ENCODE measurements around the gene ERICH6B.

ERICH6B gene

DNA sequence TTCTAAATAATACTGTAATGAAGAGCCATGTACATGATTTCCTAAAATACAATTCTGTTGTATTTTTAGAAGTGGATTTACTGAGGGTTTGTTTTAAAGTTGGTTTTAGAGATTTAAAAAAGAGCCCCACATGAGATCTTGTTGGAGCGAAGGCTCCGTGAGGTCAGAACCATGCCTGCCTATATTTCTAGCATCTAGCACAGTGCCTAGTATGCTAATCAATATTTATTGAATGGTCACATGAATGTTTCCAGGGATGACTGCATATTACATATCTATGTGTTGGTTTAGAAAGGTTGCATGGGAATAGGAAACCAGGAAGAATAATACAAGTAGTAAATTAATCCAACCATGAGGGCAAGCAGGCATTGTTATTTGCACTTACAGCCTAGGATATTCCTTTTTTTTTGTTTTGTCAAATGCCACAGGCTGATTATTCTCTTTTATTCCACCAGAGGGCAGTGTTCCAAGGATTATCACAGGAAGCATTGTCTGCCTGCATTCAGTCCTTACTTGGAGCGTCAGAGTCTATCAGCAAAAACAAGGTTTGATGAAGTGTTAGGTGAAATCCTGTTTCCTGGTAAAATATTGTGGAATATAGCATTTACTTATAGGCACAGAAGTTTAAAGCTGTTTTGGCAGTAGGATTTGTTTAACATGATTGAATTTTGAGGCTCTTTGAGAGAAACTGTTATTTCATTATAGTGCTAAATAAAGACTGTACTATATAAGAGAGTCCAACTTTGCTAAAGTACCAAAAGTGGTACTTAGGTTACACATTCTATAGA lies 104.0 kb downstream of the ERICH6B start:
- Histone ChIP-seq H3K4me1 (ENCODE audit: control insufficient read depth, insufficient read depth, low read length) (no peaks in the 10 kb centered on the region), H3K36me3 (ENCODE audit: control insufficient read depth, insufficient read depth, low read length) (peaks cover 12% of the 10 kb centered on the region), H3K9me3 (ENCODE audit: control insufficient read depth, insufficient read depth, low read length) (no peaks in the 10 kb centered on the region), H3K4me3 (ENCODE audit: low read depth, low read length) (no peak overlapping the region), H3K27me3 (ENCODE audit: control insufficient read depth, insufficient read depth, low read length) (no peaks in the 10 kb centered on the region), H3K9ac (ENCODE audit: low read depth, low read length) (no peak overlapping the region)

DNA sequence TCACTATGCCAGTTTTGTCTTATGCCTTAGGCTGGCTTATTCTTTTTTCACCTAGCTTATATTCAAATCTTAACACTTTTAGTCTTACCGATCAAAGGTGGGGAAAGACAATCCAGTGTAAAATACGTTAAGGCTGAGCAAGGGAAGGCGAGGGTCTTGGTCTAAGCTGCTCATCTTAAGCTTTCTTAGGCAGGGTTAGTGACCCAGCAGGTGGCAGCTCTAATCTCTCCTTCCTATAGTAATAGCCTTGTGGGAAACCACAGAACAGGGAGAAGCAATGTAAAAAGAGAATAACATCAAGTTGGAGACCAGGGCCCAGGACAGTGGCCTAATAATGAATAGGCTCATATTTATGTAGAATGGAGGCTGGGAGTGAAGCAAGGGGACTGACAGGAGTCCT lies 104.9 kb downstream of the ERICH6B start:
- H3K9me3 ChIP-seq (ENCODE audit: control insufficient read depth, insufficient read depth, low read length): no peaks in the 10 kb centered on the region
- H3K27me3 ChIP-seq (ENCODE audit: control insufficient read depth, insufficient read depth, low read length): no peaks in the 10 kb centered on the region
- peaks cover 13% of the 10 kb centered on the region for H3K36me3 ChIP-seq (ENCODE audit: control insufficient read depth, insufficient read depth, low read length)
- H3K4me3 ChIP-seq (ENCODE audit: low read depth, low read length): no peak overlapping the region
- H3K9ac ChIP-seq (ENCODE audit: low read depth, low read length): no peak overlapping the region
- H3K4me1 ChIP-seq (ENCODE audit: control insufficient read depth, insufficient read depth, low read length): no peaks in the 10 kb centered on the region

DNA sequence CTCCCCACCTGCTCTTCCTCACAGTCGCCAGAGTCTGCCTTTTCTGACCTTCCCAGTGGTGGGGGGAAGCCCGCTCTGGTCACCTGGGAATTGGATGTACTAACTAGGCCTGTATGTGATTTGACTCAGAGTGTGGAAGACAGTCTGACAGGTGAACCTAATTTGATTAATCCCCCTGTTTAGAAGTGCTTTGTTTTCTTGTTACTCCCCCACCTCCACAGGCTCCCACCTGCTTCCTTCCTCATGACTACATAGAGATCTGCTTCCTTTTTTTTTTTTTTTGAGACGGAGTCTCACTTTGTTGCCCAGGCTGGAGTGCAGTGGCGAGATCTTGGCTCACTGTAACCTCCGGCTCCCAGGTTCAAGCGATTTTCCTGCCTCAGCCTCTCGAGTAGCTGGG lies 106.8 kb downstream of the ERICH6B start:
- Histone ChIP-seq H3K27me3 (ENCODE audit: control insufficient read depth, insufficient read depth, low read length) (no peaks in the 10 kb centered on the region), H3K36me3 (ENCODE audit: control insufficient read depth, insufficient read depth, low read length) (peaks cover 17% of the 10 kb centered on the region)

DNA sequence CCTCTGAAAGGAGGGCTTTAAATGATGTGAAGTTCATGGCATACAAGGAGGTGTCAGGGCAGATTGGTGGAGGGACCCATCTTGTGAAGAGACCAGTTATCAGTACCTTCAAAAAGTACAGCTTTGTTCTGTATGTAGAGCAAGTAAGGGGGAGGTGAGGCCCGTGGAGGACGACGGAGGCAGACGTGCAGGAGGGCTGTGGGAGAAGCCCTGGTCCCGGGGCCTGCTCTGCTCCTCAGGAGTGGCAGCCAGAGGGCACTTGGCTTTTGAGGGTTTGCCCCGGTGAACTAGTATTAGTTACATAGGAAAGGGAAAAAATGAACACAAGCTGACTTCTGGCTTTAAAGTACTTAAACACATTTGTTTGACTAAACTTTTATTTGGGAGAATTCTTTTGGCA lies 108.7 kb downstream of the ERICH6B start:
- Histone ChIP-seq H3K4me1 (ENCODE audit: control insufficient read depth, insufficient read depth, low read length) (no peaks in the 10 kb centered on the region), H3K4me3 (ENCODE audit: low read depth, low read length) (no peak overlapping the region), H3K27me3 (ENCODE audit: control insufficient read depth, insufficient read depth, low read length) (no peaks in the 10 kb centered on the region), H3K36me3 (ENCODE audit: control insufficient read depth, insufficient read depth, low read length) (peaks cover 15% of the 10 kb centered on the region), H3K9ac (ENCODE audit: low read depth, low read length) (no peak overlapping the region), H3K9me3 (ENCODE audit: control insufficient read depth, insufficient read depth, low read length) (no peaks in the 10 kb centered on the region)

More for the DNA sequence above, 106.8 kb downstream of the ERICH6B start:
- H3K9ac ChIP-seq (ENCODE audit: low read depth, low read length): no peak overlapping the region
- no peaks in the 10 kb centered on the region for H3K4me1 ChIP-seq (ENCODE audit: control insufficient read depth, insufficient read depth, low read length)
- H3K9me3 ChIP-seq (ENCODE audit: control insufficient read depth, insufficient read depth, low read length): no peaks in the 10 kb centered on the region
- no peak overlapping the region for H3K4me3 ChIP-seq (ENCODE audit: low read depth, low read length)

DNA sequence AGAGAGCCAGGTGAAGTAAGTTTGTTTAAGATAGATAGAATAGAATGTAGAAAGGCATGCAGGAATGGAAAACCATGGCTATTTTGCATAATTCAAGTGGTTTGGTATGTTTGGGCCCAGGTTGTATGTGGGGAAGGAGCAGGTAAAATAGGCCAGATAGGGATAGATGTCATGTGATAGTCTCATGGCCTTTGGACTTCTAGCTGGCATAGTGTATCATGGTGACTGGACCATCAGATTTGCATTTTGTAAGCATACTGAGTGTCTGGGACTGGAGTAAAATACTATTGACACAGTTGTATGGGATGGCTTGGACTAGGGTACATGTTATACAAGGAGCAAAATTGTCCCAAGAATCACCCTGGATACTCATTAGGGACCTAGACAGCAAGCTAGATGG lies 111.9 kb downstream of the ERICH6B start:
- Histone ChIP-seq H3K4me3 (ENCODE audit: low read depth, low read length) (no peak overlapping the region), H3K4me1 (ENCODE audit: control insufficient read depth, insufficient read depth, low read length) (no peaks in the 10 kb centered on the region), H3K27me3 (ENCODE audit: control insufficient read depth, insufficient read depth, low read length) (no peaks in the 10 kb centered on the region), H3K9ac (ENCODE audit: low read depth, low read length) (no peak overlapping the region), H3K36me3 (ENCODE audit: control insufficient read depth, insufficient read depth, low read length) (peaks cover 15% of the 10 kb centered on the region), H3K9me3 (ENCODE audit: control insufficient read depth, insufficient read depth, low read length) (no peaks in the 10 kb centered on the region)

DNA sequence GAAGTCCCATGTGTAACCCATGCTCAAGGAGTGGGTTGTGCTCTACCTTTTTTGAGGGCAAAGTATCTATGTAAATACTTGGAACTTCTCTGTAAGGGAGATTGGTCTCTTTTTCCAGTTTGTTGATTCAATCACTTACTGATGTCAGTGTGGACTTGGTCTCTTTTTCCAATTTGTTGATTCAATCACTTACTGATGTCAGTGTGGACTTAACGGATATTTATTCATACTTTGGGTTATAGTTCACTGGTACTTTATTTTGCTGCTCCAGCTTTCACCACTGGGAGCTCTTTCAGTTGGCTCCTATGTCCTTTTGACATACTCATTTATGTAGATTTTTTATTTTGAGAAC lies 114.4 kb downstream of the ERICH6B start:
- H3K4me1 ChIP-seq (ENCODE audit: control insufficient read depth, insufficient read depth, low read length): no peaks in the 10 kb centered on the region
- peaks cover 15% of the 10 kb centered on the region for H3K36me3 ChIP-seq (ENCODE audit: control insufficient read depth, insufficient read depth, low read length)
- no peaks in the 10 kb centered on the region for H3K27me3 ChIP-seq (ENCODE audit: control insufficient read depth, insufficient read depth, low read length)
- H3K9me3 ChIP-seq (ENCODE audit: control insufficient read depth, insufficient read depth, low read length): no peaks in the 10 kb centered on the region
- no peak overlapping the region for H3K4me3 ChIP-seq (ENCODE audit: low read depth, low read length)
- no peak overlapping the region for H3K9ac ChIP-seq (ENCODE audit: low read depth, low read length)

DNA sequence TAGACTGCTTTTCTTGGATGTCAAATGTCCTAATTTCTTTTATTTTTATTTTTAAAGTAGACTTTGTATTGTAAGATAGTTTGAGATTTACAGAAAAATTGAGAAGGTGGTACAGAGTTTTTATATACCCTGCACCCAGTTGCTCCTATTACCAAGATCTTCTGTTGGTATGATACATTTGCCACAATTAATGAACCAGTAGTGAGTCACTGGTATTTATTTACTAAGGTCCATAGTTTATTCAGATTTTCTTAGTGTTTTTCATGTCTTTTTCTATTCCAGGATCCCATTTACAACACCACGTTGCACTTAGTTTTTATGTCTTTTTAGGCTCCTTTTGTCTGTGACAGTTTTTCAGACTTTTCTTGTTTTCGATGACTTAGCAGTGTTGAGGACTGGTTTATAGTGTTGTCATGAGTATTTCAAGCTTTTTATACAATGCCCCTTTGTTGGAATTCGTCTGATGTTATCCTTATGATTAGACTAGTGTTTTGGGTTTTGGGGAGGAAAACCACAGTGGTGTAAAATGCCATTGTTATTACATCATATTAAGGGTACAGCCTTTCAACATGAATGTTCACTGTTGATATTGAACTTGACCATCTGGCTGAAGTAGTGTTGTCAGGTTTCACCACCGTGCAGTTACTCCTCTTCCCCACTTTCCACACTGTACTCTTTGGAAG lies 114.9 kb downstream of the ERICH6B start:
- Histone ChIP-seq H3K9me3 (ENCODE audit: control insufficient read depth, insufficient read depth, low read length) (no peaks in the 10 kb centered on the region), H3K27me3 (ENCODE audit: control insufficient read depth, insufficient read depth, low read length) (no peaks in the 10 kb centered on the region), H3K4me1 (ENCODE audit: control insufficient read depth, insufficient read depth, low read length) (no peaks in the 10 kb centered on the region), H3K4me3 (ENCODE audit: low read depth, low read length) (no peak overlapping the region), H3K36me3 (ENCODE audit: control insufficient read depth, insufficient read depth, low read length) (peaks cover 15% of the 10 kb centered on the region), H3K9ac (ENCODE audit: low read depth, low read length) (no peak overlapping the region)

DNA sequence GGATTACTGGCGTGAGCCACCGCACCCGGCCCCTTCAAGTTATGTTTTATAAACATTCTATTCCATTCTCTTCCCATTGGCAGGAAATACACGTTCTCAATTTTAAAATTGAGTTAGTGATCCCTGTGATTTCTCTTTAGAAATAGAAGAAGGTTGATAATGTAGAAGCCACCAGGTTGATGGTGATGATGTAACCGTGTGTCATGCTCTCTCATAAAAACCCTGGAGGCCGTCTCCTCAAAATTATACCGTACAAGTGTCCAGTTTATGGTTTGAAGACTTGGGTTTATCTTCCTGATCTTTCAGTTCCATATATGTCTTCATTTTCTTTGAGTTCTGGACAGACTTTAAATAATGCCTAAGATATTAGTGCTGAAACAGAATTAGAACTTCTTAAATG lies 118.6 kb downstream of the ERICH6B start:
- Histone ChIP-seq H3K9me3 (ENCODE audit: control insufficient read depth, insufficient read depth, low read length) (no peaks in the 10 kb centered on the region), H3K27me3 (ENCODE audit: control insufficient read depth, insufficient read depth, low read length) (no peaks in the 10 kb centered on the region), H3K9ac (ENCODE audit: low read depth, low read length) (no peak overlapping the region), H3K36me3 (ENCODE audit: control insufficient read depth, insufficient read depth, low read length) (peaks cover 6% of the 10 kb centered on the region), H3K4me1 (ENCODE audit: control insufficient read depth, insufficient read depth, low read length) (no peaks in the 10 kb centered on the region), H3K4me3 (ENCODE audit: low read depth, low read length) (no peak overlapping the region)

DNA sequence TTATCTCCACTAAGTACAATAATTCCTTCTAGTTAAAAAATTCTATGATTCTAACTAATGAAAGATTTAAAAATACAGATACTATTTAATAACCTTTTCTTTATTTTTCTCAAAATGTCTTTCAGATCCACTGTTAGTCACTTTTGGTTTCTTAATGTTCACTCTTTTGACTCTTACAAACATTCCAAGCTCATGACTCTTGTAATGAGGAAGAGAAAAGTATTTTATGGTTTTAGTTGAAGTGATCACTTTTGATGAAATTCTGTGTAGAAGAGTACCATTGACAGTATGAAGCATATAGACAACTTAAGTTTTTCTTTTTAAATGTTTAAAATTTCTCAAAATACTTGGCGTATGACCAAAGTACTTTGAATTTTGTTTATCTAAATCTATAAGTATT lies 123.0 kb downstream of the ERICH6B start:
- Histone ChIP-seq H3K27me3 (ENCODE audit: control insufficient read depth, insufficient read depth, low read length) (no peaks in the 10 kb centered on the region), H3K4me3 (ENCODE audit: low read depth, low read length) (no peak overlapping the region), H3K36me3 (ENCODE audit: control insufficient read depth, insufficient read depth, low read length) (peaks cover 4% of the 10 kb centered on the region), H3K9me3 (ENCODE audit: control insufficient read depth, insufficient read depth, low read length) (no peaks in the 10 kb centered on the region), H3K9ac (ENCODE audit: low read depth, low read length) (no peak overlapping the region), H3K4me1 (ENCODE audit: control insufficient read depth, insufficient read depth, low read length) (no peaks in the 10 kb centered on the region)
